ENCODE results near the gene CARD14. TPM values are rescaled to one million over a fixed set of nuclear protein-coding genes. Genes with fewer than 3 reads are reported as not detected.

Gene CARD14
- 0.13 and 0.44 TPM in 2 replicates for total RNA-seq

GRCh38 chr17:80169784-80170500 is at the start of gene CARD14:
TSS of gene CARD14 (plus strand) at chr17:80170030. CDS start at chr17:80181439, 11,409 bp downstream.

GRCh38 chr17:80147035-80147822 is 22.6 kb upstream of the CARD14 start, which contains the start of gene EIF4A3:
TSS of gene EIF4A3 (minus strand) at chr17:80147128. CDS start at chr17:80146961, 167 bp downstream.

GRCh38 chr17:80220054-80220735 is 50.4 kb downstream of the CARD14 start, which contains the start of the genes SGSH and SLC26A11:
TSS of gene SGSH (minus strand) at chr17:80220333. CDS start at chr17:80220313, 20 bp downstream.
TSS of gene SLC26A11 (plus strand) at chr17:80220427. CDS start at chr17:80221561, 1,134 bp downstream.

Other genes starting within 250 kb of the CARD14 start
- 20.8 and 21.0 TPM in 2 replicates for gene TBC1D16, start 134.2 kb upstream of the CARD14 start, total RNA-seq
- gene CCDC40, start 133.4 kb upstream of the CARD14 start, total RNA-seq, result 0.60 and 1.1 TPM in 2 replicates
- 52.0 and 53.4 TPM in 2 replicates for gene GAA, start 68.4 kb upstream of the CARD14 start, total RNA-seq
- 73.5 and 82.5 TPM in 2 replicates for gene EIF4A3, start 22.9 kb upstream of the CARD14 start, total RNA-seq
- 29.5 and 45.0 TPM in 2 replicates for gene SGSH, start 50.3 kb downstream of the CARD14 start, total RNA-seq
- gene SLC26A11, start 50.4 kb downstream of the CARD14 start, total RNA-seq, result 13.4 and 16.5 TPM in 2 replicates
- gene RNF213, start 90.8 kb downstream of the CARD14 start, total RNA-seq, result 97.9 and 111 TPM in 2 replicates
- 11.9 and 15.7 TPM in 2 replicates for gene ENDOV, start 245.1 kb downstream of the CARD14 start, total RNA-seq

Data from mammary microvascular endothelial cell (primary cell).